HUES6 (cell line): Measurements from ENCODE around the gene CBFA2T3.

Experiments
- H3K27ac ChIP-seq: 2 replicates; pipeline ENCODE4 v1.7.0; 2013; ENCODE audit warnings: low read depth, mild to moderate bottlenecking, low read length, inconsistent platforms
- H3K27me3 ChIP-seq: 2 replicates; pipeline ENCODE4 v1.6.1; 2013; ENCODE audit warnings: low read length; ENCODE audit not compliant: control insufficient read depth, insufficient read depth
- H3K36me3 ChIP-seq: 2 replicates; pipeline ENCODE4 v1.6.1; 2013; ENCODE audit warnings: low read length; ENCODE audit not compliant: control insufficient read depth, insufficient read depth
- H3K4me1 ChIP-seq: 2 replicates; pipeline ENCODE4 v1.6.1; 2013; ENCODE audit warnings: low read length; ENCODE audit not compliant: control insufficient read depth, insufficient read depth
- H3K4me3 ChIP-seq: 2 replicates; pipeline ENCODE4 v1.5.1; 2013; ENCODE audit warnings: low read depth, low read length
- H3K9ac ChIP-seq: one replicate; pipeline ENCODE4 v1.6.1; 2013; ENCODE audit warnings: mild to moderate bottlenecking, low read length
- H3K9me3 ChIP-seq: 2 replicates; pipeline ENCODE4 v1.6.1; 2013; ENCODE audit warnings: low read depth, low read length; ENCODE audit not compliant: control insufficient read depth, insufficient read depth

CBFA2T3 gene

DNA sequence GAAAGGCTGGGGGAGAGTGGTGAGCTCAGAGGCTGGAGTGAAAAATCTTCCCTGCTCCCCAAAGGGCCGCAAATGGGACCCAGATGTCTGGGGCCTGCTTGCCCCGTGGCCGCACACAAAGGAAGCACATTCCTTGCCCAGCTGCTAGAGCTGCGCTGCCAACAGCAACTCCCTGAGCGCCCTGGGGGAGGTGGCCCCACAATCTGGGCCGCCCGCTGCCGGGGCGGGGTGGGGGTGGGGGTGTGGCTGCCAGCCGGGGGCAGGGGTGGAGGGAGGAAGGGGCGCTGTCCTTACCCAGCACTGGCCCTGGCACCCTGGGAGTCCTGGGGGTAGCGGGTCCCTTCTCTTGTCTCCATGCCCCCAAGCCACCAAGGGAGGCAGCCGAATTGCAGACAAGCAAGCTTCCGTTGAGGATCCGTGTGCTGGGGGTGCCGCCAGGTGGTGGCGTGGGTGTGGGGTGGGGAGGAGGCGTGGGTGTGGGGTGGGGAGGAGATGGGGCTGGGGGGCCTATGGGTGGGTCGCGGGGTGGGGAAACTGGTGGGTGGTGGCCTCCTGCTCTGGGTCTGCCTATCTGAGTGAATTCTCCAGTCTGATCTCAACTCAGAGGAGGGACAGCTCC is 62.1 kb downstream of the CBFA2T3 start:
- Histone ChIP-seq H3K27ac (no peak overlapping the region), H3K9me3 (peaks cover 13% of the 10 kb centered on the region; the same call in 1 of the 2 replicates), H3K9ac (no peak overlapping the region), H3K27me3 (no peaks in the 10 kb centered on the region; the same call in 1 of the 2 replicates), H3K4me3 (no peak overlapping the region), H3K4me1 (peaks cover 9% of the 10 kb centered on the region; the same call in 1 of the 2 replicates), H3K36me3 (no peaks in the 10 kb centered on the region)

DNA sequence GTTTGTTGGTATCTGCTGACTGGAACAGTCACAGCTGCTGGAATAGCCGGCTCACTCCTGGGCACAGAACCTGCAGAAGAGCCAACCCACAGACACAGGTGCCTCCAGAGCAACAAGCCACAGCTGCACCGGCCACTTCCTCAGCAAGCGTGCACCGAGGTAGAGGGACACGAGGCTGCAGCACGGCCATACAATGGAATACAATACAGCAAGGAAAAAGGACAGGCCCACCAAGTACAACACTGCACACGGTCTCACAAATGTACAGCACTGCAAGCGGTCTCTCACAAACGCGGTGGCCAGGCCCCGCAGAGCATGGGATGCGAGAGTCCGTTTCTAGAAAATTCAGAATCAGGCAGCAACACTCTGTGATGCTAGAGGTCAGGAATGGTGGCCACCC is 63.1 kb downstream of the CBFA2T3 start:
- H3K4me3 ChIP-seq, result no peak overlapping the region
- no peaks in the 10 kb centered on the region; the same call in 1 of the 2 replicates for H3K27me3 ChIP-seq
- no peak overlapping the region for H3K27ac ChIP-seq
- H3K36me3 ChIP-seq, result no peaks in the 10 kb centered on the region
- no peak overlapping the region for H3K9ac ChIP-seq
- peaks cover 8% of the 10 kb centered on the region; the same call in 1 of the 2 replicates for H3K9me3 ChIP-seq
- peaks cover 9% of the 10 kb centered on the region; the same call in 1 of the 2 replicates for H3K4me1 ChIP-seq

DNA sequence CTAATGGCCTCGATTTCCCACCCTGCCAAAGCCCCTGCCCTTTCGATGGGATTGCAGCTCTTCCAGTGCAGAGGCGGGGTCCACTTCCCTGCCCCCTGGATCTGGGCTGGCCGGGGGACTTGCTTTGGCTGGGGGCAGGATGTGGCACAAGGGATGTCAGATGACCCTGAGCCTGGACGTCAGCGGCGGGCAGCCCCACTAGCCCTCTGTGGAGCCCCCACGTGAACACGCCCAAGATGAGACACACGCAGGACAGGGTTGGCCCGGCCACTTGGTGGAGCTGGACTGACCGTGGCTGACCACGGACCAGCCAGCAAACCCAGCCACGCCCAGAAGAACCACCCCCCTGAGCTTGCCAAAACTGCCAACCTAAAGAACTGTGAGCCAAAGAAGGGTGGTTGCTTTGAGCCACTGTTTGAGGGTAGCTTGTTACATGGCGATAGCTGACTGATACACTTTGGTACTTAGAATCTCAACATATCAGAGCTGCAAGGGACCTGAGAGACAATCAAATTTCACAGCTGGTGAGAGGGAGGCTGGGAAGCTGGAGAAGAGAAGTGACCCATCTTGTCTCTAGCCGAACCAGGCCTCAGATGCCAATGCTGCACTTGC is 63.9 kb downstream of the CBFA2T3 start:
- Histone ChIP-seq H3K4me3 (no peak overlapping the region), H3K9ac (no peak overlapping the region), H3K27ac (no peak overlapping the region), H3K36me3 (no peaks in the 10 kb centered on the region), H3K4me1 (peaks cover 9% of the 10 kb centered on the region; the same call in 1 of the 2 replicates), H3K27me3 (no peaks in the 10 kb centered on the region; the same call in 1 of the 2 replicates), H3K9me3 (peaks cover 8% of the 10 kb centered on the region; the same call in 1 of the 2 replicates)

DNA sequence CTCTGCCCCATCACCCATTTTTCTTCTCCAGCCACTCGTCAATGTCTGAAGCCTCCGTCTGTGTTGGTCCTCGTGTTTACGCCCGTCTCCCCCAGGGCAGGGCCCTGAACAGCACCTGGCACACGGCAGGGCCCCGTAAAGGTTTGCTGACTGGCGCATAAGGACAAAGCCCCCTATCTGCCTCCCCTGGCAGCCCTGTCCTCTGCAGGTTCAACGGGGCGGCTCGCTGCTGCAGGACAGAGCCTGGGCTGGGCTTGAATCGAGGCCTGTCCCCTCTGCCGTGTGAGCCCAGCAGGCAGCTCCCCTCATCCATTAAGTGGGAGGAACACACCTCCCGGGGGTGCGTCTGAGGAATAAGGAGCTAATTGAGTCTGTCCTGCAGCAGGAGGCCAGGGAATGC is 64.5 kb downstream of the CBFA2T3 start:
- Histone ChIP-seq H3K27ac (no peak overlapping the region), H3K4me3 (no peak overlapping the region), H3K27me3 (no peaks in the 10 kb centered on the region; the same call in 1 of the 2 replicates), H3K4me1 (peaks cover 6% of the 10 kb centered on the region; the same call in 1 of the 2 replicates), H3K36me3 (no peaks in the 10 kb centered on the region), H3K9me3 (peaks cover 8% of the 10 kb centered on the region; the same call in 1 of the 2 replicates), H3K9ac (no peak overlapping the region)

DNA sequence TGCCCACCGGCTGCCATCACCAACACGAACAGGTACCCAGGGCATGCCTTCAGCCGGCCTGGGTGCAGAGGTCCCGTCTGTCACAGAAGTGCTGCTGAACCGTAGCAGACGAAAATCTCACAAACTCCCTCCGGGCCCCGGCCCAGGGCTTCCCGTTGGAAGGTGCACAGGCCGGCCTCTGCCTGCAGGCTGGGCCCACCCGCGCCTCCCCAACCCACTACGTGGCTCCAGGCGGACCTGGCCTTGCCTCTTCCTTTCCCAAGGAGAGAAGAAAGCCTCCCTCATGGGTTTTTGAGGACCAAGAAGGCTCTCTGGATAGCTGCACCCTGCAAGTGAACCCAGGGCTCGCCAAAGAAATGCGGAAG is 65.1 kb downstream of the CBFA2T3 start:
- peaks cover 2% of the 10 kb centered on the region; the same call in 1 of the 2 replicates for H3K4me1 ChIP-seq
- H3K9ac ChIP-seq, result no peak overlapping the region
- no peak overlapping the region for H3K27ac ChIP-seq
- no peaks in the 10 kb centered on the region; the same call in 1 of the 2 replicates for H3K27me3 ChIP-seq
- no peak overlapping the region for H3K4me3 ChIP-seq
- H3K36me3 ChIP-seq, result no peaks in the 10 kb centered on the region
- H3K9me3 ChIP-seq, result peaks cover 8% of the 10 kb centered on the region; the same call in 1 of the 2 replicates

DNA sequence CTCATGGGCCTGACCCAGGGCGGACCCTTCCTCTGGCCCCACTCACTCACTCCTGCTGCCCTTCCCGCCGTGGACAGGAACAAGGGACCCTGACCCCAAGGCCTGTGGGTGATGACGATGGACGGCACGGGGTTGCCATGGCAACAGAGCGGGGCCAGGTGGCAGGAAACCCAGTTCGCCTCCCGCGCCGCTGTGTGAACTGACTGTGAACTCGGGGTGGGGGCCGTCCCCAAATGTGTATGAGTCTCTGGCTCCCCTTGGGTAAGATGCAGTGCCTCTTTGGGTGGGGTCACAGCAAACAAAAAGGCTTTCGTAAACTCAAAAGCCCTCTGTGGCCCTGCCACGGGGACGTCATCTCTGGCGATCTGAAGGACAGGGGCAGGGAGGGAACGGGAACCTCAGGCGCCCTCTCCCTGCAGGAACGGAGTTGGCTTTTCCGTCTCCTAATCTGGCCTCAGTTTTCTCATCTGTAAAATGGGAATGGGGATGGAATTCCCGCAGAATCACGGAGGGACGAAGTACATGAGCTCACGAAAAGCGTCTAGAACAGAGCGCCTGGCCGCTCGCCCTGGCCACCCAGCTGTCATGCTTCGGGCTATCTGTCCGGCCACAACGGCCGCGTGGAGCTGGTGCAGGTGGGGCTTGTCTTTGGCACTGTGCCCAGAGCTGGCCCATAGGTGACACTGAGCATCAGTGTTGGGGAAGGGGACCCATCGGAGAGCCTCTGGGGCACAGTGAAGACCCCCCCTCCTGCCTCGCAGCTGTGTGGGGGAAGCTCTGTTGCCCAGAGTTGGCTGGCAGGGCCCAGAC is 65.7 kb downstream of the CBFA2T3 start:
- H3K4me1 ChIP-seq, result no peaks in the 10 kb centered on the region
- H3K27me3 ChIP-seq, result no peaks in the 10 kb centered on the region; the same call in 1 of the 2 replicates
- peaks cover 8% of the 10 kb centered on the region; the same call in 1 of the 2 replicates for H3K9me3 ChIP-seq
- H3K27ac ChIP-seq, result no peak overlapping the region
- H3K9ac ChIP-seq, result no peak overlapping the region
- no peak overlapping the region for H3K4me3 ChIP-seq
- no peaks in the 10 kb centered on the region for H3K36me3 ChIP-seq

DNA sequence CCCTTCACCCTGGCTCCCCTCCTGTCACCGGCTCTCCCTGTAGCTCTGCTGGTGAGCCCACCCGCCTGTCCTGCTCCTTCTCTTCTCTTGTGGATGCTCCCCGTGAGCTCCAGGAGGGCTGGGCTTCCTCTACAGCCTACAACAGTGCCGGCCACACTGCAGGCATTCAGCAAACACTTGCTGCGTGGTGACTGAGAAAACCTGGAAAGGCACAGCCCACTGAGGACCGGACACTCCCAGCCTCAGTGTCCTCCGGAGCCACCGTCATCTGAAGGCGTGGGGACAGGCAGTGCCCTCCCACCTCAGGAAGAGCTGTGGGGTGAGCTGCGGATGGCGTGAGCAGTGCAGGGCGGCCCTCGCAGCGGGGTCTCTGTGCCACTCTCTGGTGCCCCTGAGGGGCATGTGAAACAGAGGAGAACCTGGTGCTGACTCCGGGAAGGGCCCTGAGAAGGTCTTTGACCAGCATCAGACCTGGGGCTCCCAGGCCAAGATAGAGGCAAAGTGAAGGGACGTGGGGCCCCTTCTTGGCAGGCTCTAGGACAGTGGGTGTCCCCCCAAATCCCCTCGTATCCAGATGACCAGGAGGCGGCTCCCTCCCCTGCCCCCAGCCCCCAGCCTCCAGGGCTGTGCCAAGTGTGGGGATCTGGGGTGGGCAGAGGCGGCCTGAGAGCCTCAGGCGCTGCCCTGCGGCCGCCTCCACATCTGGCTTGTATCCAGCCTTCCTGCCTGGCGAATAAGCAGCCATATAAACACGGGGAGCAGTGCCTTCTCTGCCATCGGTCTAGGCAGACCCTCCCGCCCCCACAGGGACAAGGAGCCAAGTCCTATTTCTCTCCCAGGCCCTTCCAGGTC is 66.5 kb downstream of the CBFA2T3 start:
- no peaks in the 10 kb centered on the region; the same call in 1 of the 2 replicates for H3K27me3 ChIP-seq
- H3K4me1 ChIP-seq, result 0 out of 2 replicates have a peak, but pooled peaks cover 2% of the 10 kb centered on the region
- H3K9me3 ChIP-seq, result peaks cover 8% of the 10 kb centered on the region; the same call in 1 of the 2 replicates
- H3K27ac ChIP-seq, result no peak overlapping the region
- no peak overlapping the region for H3K4me3 ChIP-seq
- no peak overlapping the region for H3K9ac ChIP-seq
- no peaks in the 10 kb centered on the region for H3K36me3 ChIP-seq

DNA sequence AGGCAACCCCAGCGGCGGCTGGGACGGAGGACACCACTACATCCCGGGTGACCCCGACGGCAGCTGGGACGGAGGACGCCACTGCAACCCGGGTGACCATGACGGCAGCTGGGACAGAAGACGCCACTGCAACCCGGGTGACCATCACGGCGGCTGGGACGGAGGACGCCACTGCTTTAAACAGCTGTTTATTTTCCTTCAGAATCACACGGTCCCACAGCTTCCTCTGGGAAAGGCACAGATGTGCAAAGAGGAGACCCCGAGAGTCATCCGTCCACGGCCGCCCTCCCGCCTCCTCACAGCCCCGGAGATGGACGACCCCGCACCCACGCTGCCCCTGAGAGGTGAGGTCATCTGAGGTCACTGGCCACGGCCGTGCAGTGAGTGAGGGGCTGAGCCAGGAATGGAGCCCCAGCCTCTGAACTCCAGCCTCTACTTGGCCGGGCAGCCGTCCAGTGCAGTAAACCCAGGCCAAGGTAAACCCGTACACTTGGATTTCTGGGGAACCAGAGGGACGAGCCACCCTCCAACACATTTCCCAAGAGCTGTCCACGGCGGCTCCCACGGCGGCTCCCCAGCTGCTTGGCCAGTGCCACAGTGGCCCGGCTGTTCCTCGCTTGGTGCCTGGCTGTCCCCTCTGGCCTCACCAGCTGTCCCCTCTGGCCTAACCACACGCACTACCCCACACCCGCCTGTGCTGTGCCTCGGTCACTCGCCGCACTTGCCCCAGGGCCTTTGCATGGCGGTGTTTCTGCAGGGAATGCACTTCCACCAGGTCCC is 67.4 kb downstream of the CBFA2T3 start:
- H3K9ac ChIP-seq, result no peak overlapping the region
- 0 out of 2 replicates have a peak, but pooled peaks cover 2% of the 10 kb centered on the region for H3K4me1 ChIP-seq
- H3K4me3 ChIP-seq, result no peak overlapping the region
- H3K36me3 ChIP-seq, result no peaks in the 10 kb centered on the region
- H3K27ac ChIP-seq, result no peak overlapping the region
- H3K27me3 ChIP-seq, result no peaks in the 10 kb centered on the region; the same call in 1 of the 2 replicates
- H3K9me3 ChIP-seq, result peaks cover 8% of the 10 kb centered on the region; the same call in 1 of the 2 replicates

DNA sequence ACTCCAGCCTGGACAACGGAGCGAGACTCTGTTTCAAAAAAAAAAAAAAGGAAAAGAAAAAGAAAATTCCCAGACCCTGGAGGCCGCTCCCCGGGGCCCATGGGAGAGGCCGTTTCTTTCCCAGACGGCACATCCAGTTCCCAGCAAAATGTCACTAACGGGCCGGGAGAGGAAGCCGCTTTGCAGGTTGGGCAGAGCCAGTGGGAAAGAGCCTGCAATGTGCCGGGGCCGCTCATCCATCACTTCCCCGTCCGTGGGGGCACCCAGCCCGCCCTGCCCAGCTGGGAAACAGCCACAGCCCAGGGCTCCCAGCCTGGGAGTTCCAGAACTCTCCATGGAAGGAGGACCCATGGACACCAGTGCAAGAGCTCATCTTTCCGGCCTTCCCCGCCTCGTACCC is 68.7 kb downstream of the CBFA2T3 start:
- no peaks in the 10 kb centered on the region for H3K36me3 ChIP-seq

More for the DNA sequence above, 68.7 kb downstream of the CBFA2T3 start:
- Histone ChIP-seq H3K9me3 (peaks cover 2% of the 10 kb centered on the region; the same call in 1 of the 2 replicates), H3K27me3 (no peaks in the 10 kb centered on the region; the same call in 1 of the 2 replicates), H3K4me3 (no peak overlapping the region), H3K4me1 (0 out of 2 replicates have a peak, but pooled peaks cover 2% of the 10 kb centered on the region), H3K9ac (no peak overlapping the region), H3K27ac (no peak overlapping the region)
